ENCODE measurements around the gene TLDC2.
"Not testable (repeated sequence)": the region's sequence is repeated elsewhere in the genome, so short reads cannot be mapped to it uniquely, and the experiment has no call there.

The TLDC2 gene

GRCh38 chr20:36920334-36920730 lies 44.4 kb downstream of the TLDC2 start:
- H3K9ac ChIP-seq (ENCODE audit: low read length in 5 of 5) = no peak overlapping the region
- H3K4me3 ChIP-seq (ENCODE audit: low read depth in 1 of 5, low read length in 5 of 5) = no peak overlapping the region
- H3K9me3 ChIP-seq (ENCODE audit: control insufficient read depth in 5 of 5, low read length in 5 of 5) = no peaks in the 10 kb centered on the region
- no peaks in the 10 kb centered on the region for H3K27me3 ChIP-seq (ENCODE audit: control insufficient read depth in 5 of 5, insufficient read depth in 4 of 5, low read length in 5 of 5)
- H3K4me1 ChIP-seq (ENCODE audit: control insufficient read depth in 5 of 5, insufficient read depth in 5 of 5, low read length in 5 of 5) = no peaks in the 10 kb centered on the region
- no peak overlapping the region for H3K27ac ChIP-seq (ENCODE audit: low read depth, low read length)
- H3K36me3 ChIP-seq (ENCODE audit: control insufficient read depth in 5 of 5, insufficient read depth in 5 of 5, low read length in 5 of 5) = peaks cover 7 to 72% (median 27%) of the 10 kb centered on the region in 5 donors

- Histone ChIP-seq H3K9ac (ENCODE audit: low read length in 5 of 5) (no peak overlapping the region), H3K27ac (ENCODE audit: low read depth, low read length) (no peak overlapping the region)
Observed at GRCh38 chr20:36924167-36925045, 48.5 kb downstream of the TLDC2 start.

GRCh38 chr20:36925234-36925633 lies 49.3 kb downstream of the TLDC2 start:
- Histone ChIP-seq H3K36me3 (ENCODE audit: control insufficient read depth in 5 of 5, insufficient read depth in 5 of 5, low read length in 5 of 5) (peaks cover 14 to 79% (median 41%) of the 10 kb centered on the region in 5 donors), H3K9ac (ENCODE audit: low read length in 5 of 5) (no peak overlapping the region), H3K9me3 (ENCODE audit: control insufficient read depth in 5 of 5, low read length in 5 of 5) (no peaks in the 10 kb centered on the region), H3K27ac (ENCODE audit: low read depth, low read length) (no peak overlapping the region), H3K27me3 (ENCODE audit: control insufficient read depth in 5 of 5, insufficient read depth in 4 of 5, low read length in 5 of 5) (no peaks in the 10 kb centered on the region), H3K4me1 (ENCODE audit: control insufficient read depth in 5 of 5, insufficient read depth in 5 of 5, low read length in 5 of 5) (no peaks in the 10 kb centered on the region), H3K4me3 (ENCODE audit: low read depth in 1 of 5, low read length in 5 of 5) (no peak overlapping the region)

More at GRCh38 chr20:36924167-36925045, 48.5 kb downstream of the TLDC2 start:
- peaks cover 14 to 72% (median 35%) of the 10 kb centered on the region in 5 donors for H3K36me3 ChIP-seq (ENCODE audit: control insufficient read depth in 5 of 5, insufficient read depth in 5 of 5, low read length in 5 of 5)
- H3K9me3 ChIP-seq (ENCODE audit: control insufficient read depth in 5 of 5, low read length in 5 of 5) = no peaks in the 10 kb centered on the region
- H3K4me1 ChIP-seq (ENCODE audit: control insufficient read depth in 5 of 5, insufficient read depth in 5 of 5, low read length in 5 of 5) = no peaks in the 10 kb centered on the region
- H3K27me3 ChIP-seq (ENCODE audit: control insufficient read depth in 5 of 5, insufficient read depth in 4 of 5, low read length in 5 of 5) = no peaks in the 10 kb centered on the region
- H3K4me3 ChIP-seq (ENCODE audit: low read depth in 1 of 5, low read length in 5 of 5) = no peak overlapping the region

GRCh38 chr20:36926653-36927200 lies 50.8 kb downstream of the TLDC2 start:
- Histone ChIP-seq H3K27ac (ENCODE audit: low read depth, low read length) (no peak overlapping the region), H3K36me3 (ENCODE audit: control insufficient read depth in 5 of 5, insufficient read depth in 5 of 5, low read length in 5 of 5) (peaks cover 15 to 81% (median 40%) of the 10 kb centered on the region in 5 donors), H3K9me3 (ENCODE audit: control insufficient read depth in 5 of 5, low read length in 5 of 5) (no peaks in the 10 kb centered on the region), H3K4me1 (ENCODE audit: control insufficient read depth in 5 of 5, insufficient read depth in 5 of 5, low read length in 5 of 5) (peaks cover 0 to 3% (median 0%) of the 10 kb centered on the region in 5 donors), H3K9ac (ENCODE audit: low read length in 5 of 5) (no peak overlapping the region), H3K4me3 (ENCODE audit: low read depth in 1 of 5, low read length in 5 of 5) (no peak overlapping the region), H3K27me3 (ENCODE audit: control insufficient read depth in 5 of 5, insufficient read depth in 4 of 5, low read length in 5 of 5) (no peaks in the 10 kb centered on the region)

GRCh38 chr20:36927704-36928103 lies 51.8 kb downstream of the TLDC2 start:
- Histone ChIP-seq H3K9ac (ENCODE audit: low read length in 5 of 5) (no peak overlapping the region), H3K4me3 (ENCODE audit: low read depth in 1 of 5, low read length in 5 of 5) (no peak overlapping the region), H3K27ac (ENCODE audit: low read depth, low read length) (no peak overlapping the region), H3K9me3 (ENCODE audit: control insufficient read depth in 5 of 5, low read length in 5 of 5) (no peaks in the 10 kb centered on the region), H3K36me3 (ENCODE audit: control insufficient read depth in 5 of 5, insufficient read depth in 5 of 5, low read length in 5 of 5) (peaks cover 15 to 72% (median 37%) of the 10 kb centered on the region in 5 donors), H3K4me1 (ENCODE audit: control insufficient read depth in 5 of 5, insufficient read depth in 5 of 5, low read length in 5 of 5) (peaks cover 0 to 3% (median 0%) of the 10 kb centered on the region in 5 donors), H3K27me3 (ENCODE audit: control insufficient read depth in 5 of 5, insufficient read depth in 4 of 5, low read length in 5 of 5) (no peaks in the 10 kb centered on the region)

- H3K9me3 ChIP-seq (ENCODE audit: control insufficient read depth in 5 of 5, low read length in 5 of 5) = no peaks in the 10 kb centered on the region
- H3K36me3 ChIP-seq (ENCODE audit: control insufficient read depth in 5 of 5, insufficient read depth in 5 of 5, low read length in 5 of 5) = peaks cover 15 to 76% (median 43%) of the 10 kb centered on the region in 5 donors
- peaks cover 0 to 4% (median 2%) of the 10 kb centered on the region in 5 donors for H3K4me1 ChIP-seq (ENCODE audit: control insufficient read depth in 5 of 5, insufficient read depth in 5 of 5, low read length in 5 of 5)
- H3K27ac ChIP-seq (ENCODE audit: low read depth, low read length) = no peak overlapping the region
- H3K9ac ChIP-seq (ENCODE audit: low read length in 5 of 5) = no peak overlapping the region
- H3K27me3 ChIP-seq (ENCODE audit: control insufficient read depth in 5 of 5, insufficient read depth in 4 of 5, low read length in 5 of 5) = no peaks in the 10 kb centered on the region
- H3K4me3 ChIP-seq (ENCODE audit: low read depth in 1 of 5, low read length in 5 of 5) = no peak overlapping the region
Observed at GRCh38 chr20:36929290-36929689, 53.4 kb downstream of the TLDC2 start.

- Histone ChIP-seq H3K27ac (ENCODE audit: low read depth, low read length) (no peak overlapping the region), H3K4me3 (ENCODE audit: low read depth in 1 of 5, low read length in 5 of 5) (no peak overlapping the region), H3K27me3 (ENCODE audit: control insufficient read depth in 5 of 5, insufficient read depth in 4 of 5, low read length in 5 of 5) (no peaks in the 10 kb centered on the region), H3K4me1 (ENCODE audit: control insufficient read depth in 5 of 5, insufficient read depth in 5 of 5, low read length in 5 of 5) (peaks cover 0 to 4% (median 2%) of the 10 kb centered on the region in 5 donors), H3K36me3 (ENCODE audit: control insufficient read depth in 5 of 5, insufficient read depth in 5 of 5, low read length in 5 of 5) (peaks cover 15 to 76% (median 45%) of the 10 kb centered on the region in 5 donors), H3K9me3 (ENCODE audit: control insufficient read depth in 5 of 5, low read length in 5 of 5) (no peaks in the 10 kb centered on the region), H3K9ac (ENCODE audit: low read length in 5 of 5) (no peak overlapping the region)
Observed at GRCh38 chr20:36929691-36930090, 53.8 kb downstream of the TLDC2 start.

- H3K27ac ChIP-seq (ENCODE audit: low read depth, low read length); H3K9me3 ChIP-seq (ENCODE audit: control insufficient read depth in 5 of 5, low read length in 5 of 5); H3K9ac ChIP-seq (ENCODE audit: low read length in 5 of 5); H3K4me3 ChIP-seq (ENCODE audit: low read depth in 1 of 5, low read length in 5 of 5); H3K4me1 ChIP-seq (ENCODE audit: control insufficient read depth in 5 of 5, insufficient read depth in 5 of 5, low read length in 5 of 5); H3K27me3 ChIP-seq (ENCODE audit: control insufficient read depth in 5 of 5, insufficient read depth in 4 of 5, low read length in 5 of 5): not testable (repeated sequence)
- peaks cover 15 to 71% (median 36%) of the 10 kb centered on the region in 5 donors for H3K36me3 ChIP-seq (ENCODE audit: control insufficient read depth in 5 of 5, insufficient read depth in 5 of 5, low read length in 5 of 5)
Observed at GRCh38 chr20:36932067-36932466, 56.1 kb downstream of the TLDC2 start.

- Histone ChIP-seq H3K27ac (ENCODE audit: low read depth, low read length) (no peak overlapping the region), H3K4me3 (ENCODE audit: low read depth in 1 of 5, low read length in 5 of 5) (no peak overlapping the region), H3K27me3 (ENCODE audit: control insufficient read depth in 5 of 5, insufficient read depth in 4 of 5, low read length in 5 of 5) (no peaks in the 10 kb centered on the region), H3K9ac (ENCODE audit: low read length in 5 of 5) (peak overlapping the region in 1 of 5 donors; percentile 6), H3K36me3 (ENCODE audit: control insufficient read depth in 5 of 5, insufficient read depth in 5 of 5, low read length in 5 of 5) (peaks cover 12 to 64% (median 31%) of the 10 kb centered on the region in 5 donors), H3K4me1 (ENCODE audit: control insufficient read depth in 5 of 5, insufficient read depth in 5 of 5, low read length in 5 of 5) (peaks cover 0 to 15% (median 8%) of the 10 kb centered on the region in 5 donors), H3K9me3 (ENCODE audit: control insufficient read depth in 5 of 5, low read length in 5 of 5) (no peaks in the 10 kb centered on the region)
Observed at GRCh38 chr20:36932476-36933426, 56.8 kb downstream of the TLDC2 start.

Measured in subcutaneous abdominal adipose tissue (tissue), 5 donors.